Prostate gland (tissue), 2 donors: Measurements from ENCODE around the gene HSFX2. TPM values are rescaled to one million over a fixed set of nuclear protein-coding genes. Genes with fewer than 3 reads are reported as not detected.
"Not testable (repeated sequence)": the region's sequence is repeated elsewhere in the genome, so short reads cannot be mapped to it uniquely, and the experiment has no call there.

Experiments
- DNase-seq: peaks from one replicate; pipeline ENCODE4 v3.0.0-alpha.2; 2019; ENCODE audit warnings: low spot score
- H3K27ac ChIP-seq, 2 donors: fragments of 200-600 bp; sonication (generic); 2 replicates each; pipeline ENCODE4 v1.5.1; 2017 to 2019
- H3K27me3 ChIP-seq: fragments of 200-600 bp; sonication (generic); replicated peaks from 2 replicates; pipeline ENCODE4 v1.5.1; 2019; ENCODE audit not compliant: insufficient read depth
- H3K36me3 ChIP-seq, 2 donors: fragments of 200-600 bp; sonication (generic); 1 replicate in 1 of 2; 2 replicates in 1 of 2; pipeline versions ENCODE4 v1.5.1 to v1.8.1; 2017 to 2019
- H3K4me1 ChIP-seq: fragments of 200-600 bp; sonication (generic); replicated peaks from 2 replicates; pipeline ENCODE4 v1.5.1; 2019
- H3K4me3 ChIP-seq, 2 donors: fragments of 200-600 bp; sonication (generic); 2 replicates each; pipeline ENCODE4 v1.5.1; 2017 to 2019
- H3K9me3 ChIP-seq: fragments of 200-600 bp; sonication (generic); 2 replicates; pipeline ENCODE4 v1.5.1; 2017
- CTCF ChIP-seq, 4 experiments: fragments of 200-600 bp in 2 of 4; fragments of 450-650 bp in 2 of 4; sonication (generic) in 2 of 4; IDR thresholded peaks; 1 replicate in 3 of 4; 2 replicates in 1 of 4; pipeline ENCODE4 v1.5.1; 2016 to 2019; ENCODE audit warnings: antibody characterized with exemption in 4 of 4, mild to moderate bottlenecking in 2 of 4, moderate library complexity in 2 of 4
- POLR2A ChIP-seq: fragments of 450-650 bp; IDR thresholded peaks from one replicate; pipeline ENCODE4 v1.6.1; 2016; ENCODE audit warnings: antibody characterized with exemption, mild to moderate bottlenecking
- POLR2AphosphoS5 ChIP-seq: sonication (generic); formaldehyde crosslinking; IDR thresholded peaks from one replicate; pipeline ENCODE4 v1.6.1; 2017; ENCODE audit warnings: antibody characterized with exemption
- WGBS: methylation state at CpG from one replicate; pipeline ENCODE4 v1.1.5; 2018; 5-methylcytosine and 5-hydroxymethylcytosine counted together
- intact Hi-C: fragments of 100-400 bp; cut with DNase I; formaldehyde crosslinking; loops from one replicate; pipeline ENCODE4 v1.14.2; 2022
- total RNA-seq, 2 donors: library from RNA; depleted of rRNA; stranded (reverse); fragments of >200 nt; gene quantifications; one replicate each; pipeline ENCODE4 v1.1.0, GENCODE V29; 2016

Gene HSFX2
- not detected for total RNA-seq

GRCh38 chrX:149595214-149595613, at the start of gene HSFX2:
Gene HSFX2, minus strand, starts transcription at chrX:149595314. Its CDS starts 614 bp downstream, at chrX:149594700.
- H3K27me3 ChIP-seq, intact Hi-C loops: not testable (repeated sequence)
- WGBS = no CpG with 5 or more reads among the region's 17 CpGs

GRCh38 chrX:149643496-149643895, 48.4 kb upstream of the HSFX2 start:
- Histone ChIP-seq H3K9me3 (no peaks in the 10 kb centered on the region), H3K36me3 (no peaks in the 10 kb centered on the region), H3K27ac (no peak overlapping the region), H3K4me1 (no peaks in the 10 kb centered on the region), H3K4me3 (no peak overlapping the region), H3K27me3 (no peaks in the 10 kb centered on the region)
- intact Hi-C loops = no loop called here
- no peak for DNase-seq
- no peak for TF ChIP-seq POLR2AphosphoS5
- 62% methylated on average over 4 of the region's 4 CpGs for WGBS

More at GRCh38 chrX:149595214-149595613, at the start of gene HSFX2:
- H3K4me3 ChIP-seq, H3K27ac ChIP-seq, H3K4me1 ChIP-seq, H3K36me3 ChIP-seq, DNase-seq, H3K9me3 ChIP-seq: not testable (repeated sequence)

- Histone ChIP-seq H3K27ac (no peak overlapping the region), H3K36me3 (no peaks in the 10 kb centered on the region)
- 10% methylated on average over 2 of the region's 2 CpGs for WGBS
Measured at GRCh38 chrX:149641835-149642234, 46.7 kb upstream of the HSFX2 start.

GRCh38 chrX:149641432-149641831, 46.3 kb upstream of the HSFX2 start:
- Histone ChIP-seq H3K9me3 (no peaks in the 10 kb centered on the region), H3K27me3 (no peaks in the 10 kb centered on the region), H3K4me1 (no peaks in the 10 kb centered on the region), H3K4me3 (no peak overlapping the region), H3K27ac (no peak overlapping the region), H3K36me3 (no peaks in the 10 kb centered on the region)
- intact Hi-C loops = no loop called here
- WGBS = 16% methylated on average over 3 of the region's 3 CpGs
- TF ChIP-seq CTCF (IDR thresholded peaks at IDR 0.05) (no peak), POLR2A (no peak), POLR2AphosphoS5 (no peak)
- no peak for DNase-seq

More at GRCh38 chrX:149641835-149642234, 46.7 kb upstream of the HSFX2 start:
- Histone ChIP-seq H3K4me3 (no peak overlapping the region), H3K27me3 (no peaks in the 10 kb centered on the region), H3K4me1 (no peaks in the 10 kb centered on the region), H3K9me3 (no peaks in the 10 kb centered on the region)
- DNase-seq = no peak
- intact Hi-C loops = no loop called here
- TF ChIP-seq CTCF (IDR thresholded peaks at IDR 0.05) (no peak), POLR2AphosphoS5 (no peak), POLR2A (no peak)

- TF ChIP-seq CTCF (IDR thresholded peaks at IDR 0.05) (no peak), POLR2AphosphoS5 (no peak), POLR2A (no peak)
- Histone ChIP-seq H3K27me3 (no peaks in the 10 kb centered on the region), H3K9me3 (no peaks in the 10 kb centered on the region), H3K36me3 (no peaks in the 10 kb centered on the region), H3K4me3 (no peak overlapping the region), H3K27ac (no peak overlapping the region), H3K4me1 (no peaks in the 10 kb centered on the region)
- no peak for DNase-seq
- 90% methylated on average over 2 of the region's 3 CpGs for WGBS
- intact Hi-C loops = loop anchor here (10.0 kb wide), 1 partner anchor 1755 kb away; the partner anchor contains the start of gene VMA21
Measured at GRCh38 chrX:149639568-149639967, 44.5 kb upstream of the HSFX2 start.

GRCh38 chrX:149638860-149639259, 43.7 kb upstream of the HSFX2 start:
- Histone ChIP-seq H3K9me3 (no peaks in the 10 kb centered on the region), H3K27me3 (no peaks in the 10 kb centered on the region), H3K27ac (no peak overlapping the region), H3K4me1 (no peaks in the 10 kb centered on the region), H3K4me3 (no peak overlapping the region), H3K36me3 (no peaks in the 10 kb centered on the region)
- DNase-seq = no peak
- intact Hi-C loops = loop anchor here (10.0 kb wide), 1 partner anchor 1756 kb away; the partner anchor contains the start of gene VMA21
- TF ChIP-seq CTCF (IDR thresholded peaks at IDR 0.05) = no peak
- TF ChIP-seq POLR2A = no peak
- no peak for TF ChIP-seq POLR2AphosphoS5
